Measurements from ENCODE around the gene MYO7A.

DNA sequence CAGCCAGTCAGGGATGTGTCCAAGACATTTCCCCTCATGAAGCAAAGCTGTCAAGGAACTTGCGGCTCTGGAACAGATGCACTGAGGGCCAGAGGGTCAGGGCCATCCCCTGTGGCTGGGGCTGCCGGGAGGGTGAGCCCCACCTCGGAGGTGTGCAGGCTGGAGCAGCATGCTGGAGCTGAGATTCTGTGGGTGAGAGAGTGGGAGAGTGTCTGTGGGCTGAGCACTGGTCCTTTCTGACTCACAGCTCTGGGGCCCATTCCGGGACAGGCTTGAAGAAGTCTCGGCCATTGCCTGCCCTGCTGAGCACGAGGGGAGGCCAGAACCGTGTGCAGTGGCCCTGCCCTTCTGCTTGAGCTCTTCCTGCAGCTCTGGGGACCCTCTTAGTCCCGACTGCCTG, 23.3 kb upstream of the MYO7A start:
- TF ChIP-seq, protein P1, sequence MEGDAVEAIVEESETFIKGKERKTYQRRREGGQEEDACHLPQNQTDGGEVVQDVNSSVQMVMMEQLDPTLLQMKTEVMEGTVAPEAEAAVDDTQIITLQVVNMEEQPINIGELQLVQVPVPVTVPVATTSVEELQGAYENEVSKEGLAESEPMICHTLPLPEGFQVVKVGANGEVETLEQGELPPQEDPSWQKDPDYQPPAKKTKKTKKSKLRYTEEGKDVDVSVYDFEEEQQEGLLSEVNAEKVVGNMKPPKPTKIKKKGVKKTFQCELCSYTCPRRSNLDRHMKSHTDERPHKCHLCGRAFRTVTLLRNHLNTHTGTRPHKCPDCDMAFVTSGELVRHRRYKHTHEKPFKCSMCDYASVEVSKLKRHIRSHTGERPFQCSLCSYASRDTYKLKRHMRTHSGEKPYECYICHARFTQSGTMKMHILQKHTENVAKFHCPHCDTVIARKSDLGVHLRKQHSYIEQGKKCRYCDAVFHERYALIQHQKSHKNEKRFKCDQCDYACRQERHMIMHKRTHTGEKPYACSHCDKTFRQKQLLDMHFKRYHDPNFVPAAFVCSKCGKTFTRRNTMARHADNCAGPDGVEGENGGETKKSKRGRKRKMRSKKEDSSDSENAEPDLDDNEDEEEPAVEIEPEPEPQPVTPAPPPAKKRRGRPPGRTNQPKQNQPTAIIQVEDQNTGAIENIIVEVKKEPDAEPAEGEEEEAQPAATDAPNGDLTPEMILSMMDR (IDR thresholded peaks at IDR 0.05), result no peak
- TF ChIP-seq POLR2A (IDR thresholded peaks at IDR 0.05), result no peak
